GM13976 (cell line): ENCODE measurements around the gene DCC.

Source experiments
- DNase-seq: peaks from one replicate; pipeline ENCODE4 v3.0.0; 2012; ENCODE audit warnings: low spot score
- CTCF ChIP-seq: IDR thresholded peaks from 2 replicates; pipeline ENCODE4 v1.5.1; 2012; ENCODE audit warnings: borderline replicate concordance, mild to moderate bottlenecking; ENCODE audit not compliant: insufficient read depth; ENCODE audit errors: extremely low read depth, missing control alignments, control extremely low read depth
- in situ Hi-C: fragments of 300-500 bp; cut with MboI; formaldehyde crosslinking; loops from one replicate; pipeline ENCODE4 v1.12.0; 2022; ENCODE audit warnings: low sequenced_read_pairs, mixed read lengths, inconsistent platforms; ENCODE audit not compliant: unreplicated experiment

The DCC gene

GRCh38 chr18:53305461-53305860 is 965.5 kb downstream of the DCC start:
- no peak for TF ChIP-seq CTCF
- in situ Hi-C loops = no loop called here
- DNase-seq = no peak

- TF ChIP-seq CTCF = no peak
- DNase-seq = no peak
- in situ Hi-C loops = no loop called here
Observed at GRCh38 chr18:53319628-53320027, 979.6 kb downstream of the DCC start.

GRCh38 chr18:53322163-53322562 is 982.2 kb downstream of the DCC start:
- TF ChIP-seq CTCF = no peak
- in situ Hi-C loops = no loop called here
- no peak for DNase-seq

DNA sequence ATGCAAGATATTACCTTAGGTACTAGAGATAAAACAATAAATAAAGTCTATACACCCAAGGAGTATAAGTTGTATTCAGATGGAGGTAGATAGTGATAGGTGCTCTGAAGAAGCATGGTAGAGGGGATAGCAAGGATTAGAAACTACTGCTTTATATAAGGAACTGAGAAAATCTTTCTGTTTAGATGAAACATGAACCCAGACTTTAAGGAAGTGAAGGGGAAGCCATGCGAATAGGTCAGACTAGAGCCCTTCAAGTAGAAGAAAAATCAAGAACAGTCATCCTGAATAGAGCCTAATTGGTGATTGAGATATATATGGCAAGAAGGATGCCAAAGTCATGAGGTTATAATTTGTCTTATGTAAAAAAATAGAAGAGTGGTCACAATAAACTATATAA is 984.4 kb downstream of the DCC start:
- TF ChIP-seq CTCF = no peak
- in situ Hi-C loops = no loop called here
- DNase-seq = no peak

- DNase-seq = no peak
- in situ Hi-C loops = no loop called here
- TF ChIP-seq CTCF = no peak
Observed at GRCh38 chr18:53360501-53361443, 1020.8 kb downstream of the DCC start.

DNA sequence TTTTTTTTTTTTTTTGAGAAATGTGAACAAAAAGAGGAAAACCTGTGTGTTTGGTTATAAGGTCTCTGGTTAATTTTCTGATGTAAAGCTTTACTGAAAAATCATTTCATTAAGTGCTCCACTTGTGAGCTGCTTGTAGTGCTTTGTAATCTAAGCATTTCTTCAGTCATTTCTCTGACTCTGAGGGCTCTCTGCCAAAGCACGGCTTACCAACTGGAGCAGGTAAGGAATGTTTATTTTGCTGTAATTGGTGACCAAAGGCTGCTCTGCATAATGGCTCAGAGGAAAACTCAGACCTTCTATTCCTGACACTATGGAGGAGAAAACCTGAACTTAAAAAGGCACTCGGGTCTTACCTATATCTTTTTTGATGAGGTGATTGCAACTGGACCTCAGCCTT is 1035.6 kb downstream of the DCC start:
- in situ Hi-C loops = loop anchor here (25.0 kb wide), 1 partner anchor 1738 kb away; no protein-coding TSS in a partner anchor
- no peak for TF ChIP-seq CTCF

More for the DNA sequence above, 1035.6 kb downstream of the DCC start:
- no peak for DNase-seq
